ENCODE measurements around the gene FAM20C.

DNA sequence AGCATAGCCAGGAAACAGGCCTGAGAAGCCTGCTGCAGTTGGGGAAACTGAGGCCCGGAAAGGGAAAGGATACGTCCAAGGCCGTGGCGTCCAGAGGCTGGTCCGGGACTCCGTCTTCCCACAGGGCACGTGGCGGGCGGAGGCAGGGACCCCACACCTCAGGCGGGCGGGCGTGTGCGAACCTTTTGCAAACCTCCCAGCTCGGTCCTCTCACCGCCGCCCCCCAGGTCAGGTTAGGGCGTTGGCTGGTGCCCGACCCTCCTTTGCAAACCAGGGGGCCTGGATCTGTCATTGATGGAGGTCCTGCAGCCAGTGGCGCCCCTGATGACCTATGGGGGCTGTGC, 19.3 kb downstream of the FAM20C start:
- TF ChIP-seq, protein P1, sequence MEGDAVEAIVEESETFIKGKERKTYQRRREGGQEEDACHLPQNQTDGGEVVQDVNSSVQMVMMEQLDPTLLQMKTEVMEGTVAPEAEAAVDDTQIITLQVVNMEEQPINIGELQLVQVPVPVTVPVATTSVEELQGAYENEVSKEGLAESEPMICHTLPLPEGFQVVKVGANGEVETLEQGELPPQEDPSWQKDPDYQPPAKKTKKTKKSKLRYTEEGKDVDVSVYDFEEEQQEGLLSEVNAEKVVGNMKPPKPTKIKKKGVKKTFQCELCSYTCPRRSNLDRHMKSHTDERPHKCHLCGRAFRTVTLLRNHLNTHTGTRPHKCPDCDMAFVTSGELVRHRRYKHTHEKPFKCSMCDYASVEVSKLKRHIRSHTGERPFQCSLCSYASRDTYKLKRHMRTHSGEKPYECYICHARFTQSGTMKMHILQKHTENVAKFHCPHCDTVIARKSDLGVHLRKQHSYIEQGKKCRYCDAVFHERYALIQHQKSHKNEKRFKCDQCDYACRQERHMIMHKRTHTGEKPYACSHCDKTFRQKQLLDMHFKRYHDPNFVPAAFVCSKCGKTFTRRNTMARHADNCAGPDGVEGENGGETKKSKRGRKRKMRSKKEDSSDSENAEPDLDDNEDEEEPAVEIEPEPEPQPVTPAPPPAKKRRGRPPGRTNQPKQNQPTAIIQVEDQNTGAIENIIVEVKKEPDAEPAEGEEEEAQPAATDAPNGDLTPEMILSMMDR (IDR thresholded peaks at IDR 0.05), result no peak
- no peak for TF ChIP-seq POLR2A (IDR thresholded peaks at IDR 0.05)
- TF ChIP-seq EP300 (IDR thresholded peaks at IDR 0.05), result no peak

Measured in upper lobe of left lung (tissue), 4 donors.